VCaP (cell line): ENCODE data around the gene SH3PXD2B.
"Not testable (repeated sequence)": the region's sequence is repeated elsewhere in the genome, so short reads cannot be mapped to it uniquely, and the experiment has no call there.

Source experiments
- H3K27ac ChIP-seq: fragments of 450-650 bp; 2 replicates; pipeline ENCODE4 v1.5.1; 2017
- CTCF ChIP-seq: fragments of 450-650 bp; conservative IDR thresholded peaks from 2 replicates; pipeline ENCODE4 v1.5.1; 2017; ENCODE audit warnings: mild to moderate bottlenecking, moderate library complexity

The SH3PXD2B gene

GRCh38 chr5:172405226-172406107 is 48.9 kb downstream of the SH3PXD2B start:
- TF ChIP-seq CTCF, result no peak
- no peak overlapping the region for H3K27ac ChIP-seq

GRCh38 chr5:172404746-172405145 is 49.6 kb downstream of the SH3PXD2B start:
- no peak overlapping the region for H3K27ac ChIP-seq
- no peak for TF ChIP-seq CTCF

GRCh38 chr5:172403817-172404216 is 50.5 kb downstream of the SH3PXD2B start:
- TF ChIP-seq CTCF, result no peak
- no peak overlapping the region for H3K27ac ChIP-seq

- H3K27ac ChIP-seq, result no peak overlapping the region
- no peak for TF ChIP-seq CTCF
Observed at GRCh38 chr5:172403189-172403796, 51.0 kb downstream of the SH3PXD2B start.

GRCh38 chr5:172402531-172403188 is 51.7 kb downstream of the SH3PXD2B start:
- no peak overlapping the region for H3K27ac ChIP-seq
- no peak for TF ChIP-seq CTCF

GRCh38 chr5:172402031-172402430 is 52.3 kb downstream of the SH3PXD2B start:
- not testable (repeated sequence) for H3K27ac ChIP-seq

- H3K27ac ChIP-seq, result no peak overlapping the region
- TF ChIP-seq CTCF, result no peak
Observed at GRCh38 chr5:172399826-172400225, 54.5 kb downstream of the SH3PXD2B start.

- H3K27ac ChIP-seq, result no peak overlapping the region
Observed at GRCh38 chr5:172399336-172399735, 55.0 kb downstream of the SH3PXD2B start.

GRCh38 chr5:172398645-172399044 is 55.7 kb downstream of the SH3PXD2B start:
- not testable (repeated sequence) for H3K27ac ChIP-seq

More at GRCh38 chr5:172399336-172399735, 55.0 kb downstream of the SH3PXD2B start:
- TF ChIP-seq CTCF, result no peak

- H3K27ac ChIP-seq, result not testable (repeated sequence)
Observed at GRCh38 chr5:172396994-172397393, 57.3 kb downstream of the SH3PXD2B start.
